GM19397 (cell line): Measurements from ENCODE around the gene NEK6.

Experiments
- ATAC-seq: cut with Tn5 transposase; IDR thresholded peaks from one replicate; pipeline ENCODE4 v1.9.1; 2021; ENCODE audit warnings: mild to moderate bottlenecking, moderate library complexity; ENCODE audit not compliant: unreplicated experiment

The NEK6 gene

DNA sequence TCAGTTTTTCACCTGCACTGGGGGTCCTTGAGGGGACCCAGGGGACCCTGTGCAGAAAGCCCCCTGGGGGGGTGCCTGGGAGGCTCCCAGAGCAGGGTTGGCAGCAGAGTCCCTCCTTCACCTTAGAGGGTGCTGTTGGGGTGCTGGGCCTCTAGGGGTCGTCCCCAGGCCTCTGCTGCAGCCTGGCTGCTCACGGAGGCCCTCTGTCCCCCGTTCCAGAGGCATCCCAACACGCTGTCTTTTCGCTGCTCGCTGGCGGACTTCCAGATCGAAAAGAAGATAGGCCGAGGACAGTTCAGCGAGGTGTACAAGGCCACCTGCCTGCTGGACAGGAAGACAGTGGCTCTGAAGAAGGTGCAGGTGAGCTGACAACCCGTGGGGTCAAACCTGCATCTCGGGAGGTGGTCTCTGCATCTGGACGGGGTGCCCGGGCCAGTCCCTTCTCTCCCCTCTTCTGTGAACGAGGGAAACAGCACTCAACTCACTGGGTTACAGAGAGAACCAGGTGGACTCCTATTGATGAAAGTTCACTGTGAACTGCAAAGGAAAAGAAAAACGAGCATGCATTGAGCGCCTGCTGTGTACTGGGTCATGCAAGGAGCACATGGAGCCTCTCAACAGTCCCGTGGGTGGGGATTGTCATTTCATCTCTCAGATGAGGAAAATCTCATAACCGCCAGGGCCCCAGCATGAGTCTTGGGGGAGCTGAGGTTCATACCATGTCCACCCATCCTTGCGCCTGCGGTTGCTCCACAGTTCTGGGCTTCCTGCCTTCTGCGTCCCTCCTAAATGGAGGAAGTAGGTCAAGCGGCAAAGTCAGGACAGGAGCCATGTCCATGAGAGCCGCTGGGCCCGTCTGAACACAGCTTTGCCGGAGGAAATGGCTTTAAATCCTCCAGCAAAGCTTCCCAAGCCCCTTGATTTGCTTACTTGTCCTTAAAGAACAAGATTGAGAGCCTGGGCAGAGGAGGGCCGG is 54.8 kb downstream of the NEK6 start:
- no peak for ATAC-seq

GRCh38 chr9:124313940-124314339 is 56.2 kb downstream of the NEK6 start:
- ATAC-seq: no peak

DNA sequence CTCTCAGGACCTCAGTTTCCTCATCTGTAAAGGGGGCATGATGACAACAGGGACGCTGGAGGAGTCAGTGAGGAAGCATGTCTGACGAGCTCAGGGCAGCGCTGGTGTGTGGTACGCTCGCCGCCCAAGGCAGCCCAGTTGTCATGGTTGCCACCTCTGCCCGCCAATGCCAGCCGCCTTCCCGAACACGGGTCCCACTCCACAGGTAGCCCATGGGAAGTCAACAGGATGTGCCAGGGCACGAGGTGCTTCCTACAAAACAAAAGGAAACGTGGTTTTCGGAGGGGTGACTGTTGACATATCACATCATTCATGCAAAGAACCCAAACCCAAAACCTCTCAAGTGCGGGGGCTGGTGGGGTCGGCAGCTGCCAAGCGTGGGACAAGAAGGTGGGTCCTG is 58.1 kb downstream of the NEK6 start:
- ATAC-seq: no peak

- no peak for ATAC-seq
These were observed 62.6 kb downstream of the NEK6 start for GRCh38 chr9:124320062-124320973.

GRCh38 chr9:124321416-124321815 is 63.7 kb downstream of the NEK6 start:
- ATAC-seq: no peak

- ATAC-seq: no peak
These were observed 64.2 kb downstream of the NEK6 start for GRCh38 chr9:124321935-124322334.

DNA sequence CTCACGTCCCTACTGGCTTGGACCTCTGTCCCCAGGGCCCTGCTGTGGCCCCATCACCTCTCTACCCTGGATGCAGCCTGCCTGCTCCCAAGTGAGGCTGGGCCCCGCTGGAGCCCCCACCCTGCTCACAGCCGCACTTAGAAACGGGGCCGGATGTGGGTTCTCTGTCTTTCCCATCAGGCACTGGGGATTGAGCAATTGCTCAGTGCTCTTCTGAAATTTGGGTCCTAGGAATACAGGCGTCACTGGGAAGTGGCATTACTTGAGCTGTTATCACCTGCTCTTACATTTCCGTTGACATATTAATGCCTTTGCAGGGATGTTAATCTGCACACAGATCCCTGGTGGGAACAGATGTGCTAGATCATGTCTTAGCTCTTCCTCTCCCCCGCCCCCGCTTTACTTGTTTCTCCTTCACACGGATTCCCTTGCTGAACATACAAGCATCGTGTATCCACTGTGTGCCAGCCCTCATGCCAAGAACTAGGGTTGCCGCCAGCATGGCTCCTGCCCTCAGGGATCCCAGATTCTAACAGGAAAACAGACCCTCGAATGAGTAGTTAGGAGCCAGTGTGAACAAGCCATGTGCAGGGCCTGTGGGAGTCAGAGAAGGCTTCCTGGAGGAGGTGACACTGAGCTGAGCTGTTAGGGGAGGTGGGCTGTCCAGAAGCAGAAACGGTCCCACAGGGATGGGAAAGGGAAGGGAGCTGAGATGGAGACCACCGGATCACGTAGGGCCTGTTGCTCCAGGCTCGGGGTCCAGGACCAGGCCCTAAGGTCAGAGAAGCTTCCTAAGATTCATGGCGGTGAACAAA is 65.1 kb downstream of the NEK6 start:
- ATAC-seq: no peak

GRCh38 chr9:124323904-124324303 is 66.2 kb downstream of the NEK6 start:
- ATAC-seq: no peak

GRCh38 chr9:124325816-124326215 is 68.1 kb downstream of the NEK6 start:
- no peak for ATAC-seq

DNA sequence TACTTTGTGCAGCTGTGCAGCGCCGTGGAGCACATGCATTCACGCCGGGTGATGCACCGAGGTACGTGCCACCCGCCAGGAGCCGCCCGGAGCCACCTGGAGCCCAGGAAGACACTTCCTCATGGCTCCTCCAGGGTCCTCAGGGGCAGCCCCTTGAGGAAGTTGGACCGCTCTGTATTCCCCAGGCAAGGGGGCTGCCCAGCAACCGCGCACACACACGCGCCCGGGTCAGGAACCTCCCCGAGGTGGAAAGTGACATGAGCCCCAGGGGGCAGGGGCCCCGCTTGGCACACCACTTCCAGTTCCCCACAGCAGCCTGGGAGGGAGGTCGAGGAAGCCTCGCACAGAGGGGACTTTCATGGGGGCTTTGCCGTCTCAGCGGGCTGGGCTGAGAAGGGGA is 68.6 kb downstream of the NEK6 start:
- ATAC-seq: no peak

GRCh38 chr9:124327491-124327890 is 69.7 kb downstream of the NEK6 start:
- ATAC-seq: no peak

- ATAC-seq: no peak
These were observed 70.5 kb downstream of the NEK6 start for GRCh38 chr9:124328285-124328684.

GRCh38 chr9:124329206-124329792 is 71.5 kb downstream of the NEK6 start:
- no peak for ATAC-seq

DNA sequence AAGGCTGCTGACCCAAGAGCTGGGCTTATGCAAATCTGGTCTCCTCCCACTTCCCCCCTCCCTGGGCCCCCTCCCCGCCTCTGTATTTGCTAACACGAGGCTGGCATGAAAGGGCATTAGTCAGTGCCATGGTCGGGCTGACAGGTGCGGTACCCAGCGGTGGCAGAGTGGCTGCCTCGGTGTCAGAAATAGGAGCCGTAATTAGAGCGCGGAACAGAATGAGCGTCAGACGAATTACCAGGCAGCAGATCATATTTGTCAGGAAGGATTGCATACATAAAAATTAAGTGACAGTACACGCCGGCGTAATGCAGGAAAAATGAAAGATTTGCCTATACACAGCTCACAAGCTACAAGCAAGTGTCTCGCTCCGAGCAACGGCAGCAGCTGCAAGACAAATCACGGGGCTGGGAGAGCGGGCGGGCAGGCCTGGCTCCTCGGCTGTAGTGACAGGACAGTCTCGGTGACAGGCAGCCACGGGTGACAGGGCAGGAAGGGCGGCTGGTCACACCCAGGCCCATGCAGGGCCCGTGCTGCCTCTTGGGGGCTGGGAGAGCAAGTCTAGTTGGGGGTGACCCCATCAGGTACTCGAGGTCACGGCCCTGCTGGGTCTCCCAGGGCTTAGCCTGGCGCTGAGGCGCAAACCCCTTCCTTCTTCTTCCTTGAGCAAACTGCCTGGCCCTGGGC is 72.4 kb downstream of the NEK6 start:
- ATAC-seq: no peak

- ATAC-seq: no peak
These were observed 73.8 kb downstream of the NEK6 start for GRCh38 chr9:124331580-124331979.

DNA sequence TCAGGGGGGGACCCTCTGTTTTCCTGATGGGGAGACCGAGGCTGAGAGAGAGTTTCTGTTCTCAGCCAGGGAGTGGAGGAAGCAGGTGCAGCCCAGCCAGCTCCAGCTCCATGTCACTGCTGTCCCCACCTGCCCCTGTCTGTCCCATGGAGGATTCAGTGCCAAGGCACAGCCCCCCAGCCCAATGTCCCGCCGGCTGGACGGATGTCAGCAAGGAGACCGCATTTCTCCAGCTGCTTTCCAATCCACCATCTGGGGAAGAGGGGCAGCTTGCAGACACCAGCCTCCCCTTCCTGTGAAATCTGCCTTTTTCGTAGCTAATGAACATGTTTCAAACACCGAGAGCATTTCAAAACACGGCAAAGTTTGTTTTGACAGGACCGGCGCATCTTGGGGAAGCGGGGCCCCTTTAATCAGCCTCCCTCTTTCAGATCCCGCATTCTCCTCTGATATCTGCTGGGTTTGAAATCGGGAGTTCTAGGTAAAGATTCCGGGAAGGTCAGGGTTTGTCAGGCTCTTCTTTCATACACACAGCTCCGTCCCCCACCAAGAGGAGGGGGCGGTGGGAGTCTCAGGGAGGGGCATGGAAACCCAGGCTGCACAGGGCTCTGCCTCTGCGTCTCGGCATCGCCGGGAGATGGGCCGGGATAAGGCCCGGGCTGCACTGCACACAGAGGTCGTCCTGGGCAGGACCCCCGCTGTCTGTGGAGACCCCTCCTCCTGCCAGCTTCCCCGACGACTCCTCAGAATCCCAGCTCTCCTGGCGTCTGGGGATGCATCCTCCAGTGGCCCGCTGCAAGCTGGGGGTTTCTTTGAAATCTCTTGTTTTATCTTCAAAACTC is 74.8 kb downstream of the NEK6 start:
- no peak for ATAC-seq

- no peak for ATAC-seq
These were observed 75.4 kb downstream of the NEK6 start for GRCh38 chr9:124333203-124333579.

GRCh38 chr9:124334568-124335319 is 77.0 kb downstream of the NEK6 start:
- ATAC-seq: no peak
